Neural cell (in vitro differentiated cells): Measurements from ENCODE around the gene NUFIP1. TPM values are rescaled to one million over a fixed set of nuclear protein-coding genes. Genes with fewer than 3 reads are reported as not detected.

Experiments used
- H2AFZ ChIP-seq: fragments of 200-600, 300-800 bp; sonication (generic), shearing (Covaris generic); 2 replicates; pipeline ENCODE4 v1.6.0; 2014; ENCODE audit warnings: low read depth, mild to moderate bottlenecking, antibody characterized with exemption, low read length, moderate library complexity
- H3F3A ChIP-seq: fragments of 200-600 bp; shearing (Covaris generic); 2 replicates; pipeline ENCODE4 v1.6.1; 2016; ENCODE audit warnings: mild to moderate bottlenecking, moderate library complexity, mixed read lengths, antibody characterized with exemption, low read length; ENCODE audit not compliant: insufficient read depth, poor library complexity, severe bottlenecking
- H3K27ac ChIP-seq: fragments of 200-600, 300-800 bp; sonication (generic), shearing (Covaris generic); 2 replicates; pipeline ENCODE4 v1.5.1; 2014; ENCODE audit warnings: mild to moderate bottlenecking, low read length, moderate library complexity
- H3K27me3 ChIP-seq: fragments of 300-800, 200-600 bp; sonication (generic), shearing (Covaris generic); 2 replicates; pipeline ENCODE4 v1.6.0; 2014; ENCODE audit warnings: mild to moderate bottlenecking, low read depth, low read length, moderate library complexity; ENCODE audit not compliant: insufficient read depth
- H3K36me3 ChIP-seq: fragments of 300-800, 200-600 bp; sonication (generic), shearing (Covaris generic); 2 replicates; pipeline ENCODE4 v1.5.1; 2014; ENCODE audit warnings: mild to moderate bottlenecking, antibody characterized with exemption, low read length, moderate library complexity; ENCODE audit not compliant: insufficient read depth
- H3K4me2 ChIP-seq: fragments of 300-800, 200-600 bp; sonication (generic), shearing (Covaris generic); 2 replicates; pipeline ENCODE4 v1.6.0; 2014; ENCODE audit warnings: mild to moderate bottlenecking, low read length
- H3K4me3 ChIP-seq: fragments of 300-800, 200-600 bp; sonication (generic), shearing (Covaris generic); 2 replicates; pipeline ENCODE4 v1.5.1; 2014; ENCODE audit warnings: mild to moderate bottlenecking, low read length, moderate library complexity
- H3K79me2 ChIP-seq: fragments of 200-600 bp; shearing (Covaris generic); replicated peaks from 2 replicates; pipeline ENCODE4 v1.6.0; 2014; ENCODE audit warnings: mild to moderate bottlenecking, low read length, moderate library complexity; ENCODE audit not compliant: insufficient read depth
- H3K9ac ChIP-seq: fragments of 300-800, 200-600 bp; sonication (generic), shearing (Covaris generic); 2 replicates; pipeline ENCODE4 v1.6.1; 2016; ENCODE audit warnings: mild to moderate bottlenecking, low read length, mixed read lengths
- H3K9me2 ChIP-seq: fragments of 200-600 bp; shearing (Covaris generic); 2 replicates; pipeline ENCODE4 v1.6.1; 2016; ENCODE audit warnings: mild to moderate bottlenecking, low read length, mixed read lengths; ENCODE audit not compliant: insufficient read depth
- H3K9me3 ChIP-seq: fragments of 200-600, 300-800 bp; sonication (generic), shearing (Covaris generic); 2 replicates; pipeline ENCODE4 v1.6.1; 2016; ENCODE audit warnings: mild to moderate bottlenecking, mixed run types, low read length, moderate library complexity, mixed read lengths
- H4K20me1 ChIP-seq: fragments of 200-600 bp; shearing (Covaris generic); 2 replicates; pipeline ENCODE4 v1.6.1; 2016; ENCODE audit warnings: mild to moderate bottlenecking, mixed run types; ENCODE audit not compliant: insufficient read depth
- CTCF ChIP-seq: fragments of 450-650 bp; IDR thresholded peaks from 2 replicates; pipeline ENCODE4 v1.5.1; 2014; ENCODE audit warnings: antibody characterized with exemption, mild to moderate bottlenecking, moderate library complexity; ENCODE audit not compliant: poor library complexity, severe bottlenecking
- EP300 ChIP-seq: fragments of 450-650 bp; conservative IDR thresholded peaks from 2 replicates; pipeline ENCODE4 v1.6.1; 2014; ENCODE audit warnings: antibody characterized with exemption, mild to moderate bottlenecking, moderate library complexity; ENCODE audit not compliant: poor library complexity, severe bottlenecking
- EZH2 ChIP-seq: fragments of 200-600, 300-800 bp; shearing (Covaris generic), sonication (generic); IDR thresholded peaks from 2 replicates; pipeline ENCODE4 v1.6.1; 2014; ENCODE audit warnings: antibody characterized with exemption, low read length, borderline replicate concordance, mild to moderate bottlenecking; ENCODE audit not compliant: insufficient read depth, poor library complexity, severe bottlenecking
- MXI1 ChIP-seq: fragments of 450-650 bp; conservative IDR thresholded peaks from 2 replicates; pipeline ENCODE4 v1.6.1; 2014; ENCODE audit warnings: antibody characterized with exemption, mild to moderate bottlenecking; ENCODE audit not compliant: poor library complexity, severe bottlenecking
- POLR2AphosphoS5 ChIP-seq: IDR thresholded peaks from 2 replicates; pipeline ENCODE4 v1.6.1; 2012
- RAD21 ChIP-seq: fragments of 450-650 bp; conservative IDR thresholded peaks from 2 replicates; pipeline ENCODE4 v1.6.1; 2014; ENCODE audit warnings: antibody characterized with exemption, mild to moderate bottlenecking, moderate library complexity
- REST ChIP-seq: IDR thresholded peaks from 2 replicates; pipeline ENCODE4 v1.6.1; 2012; ENCODE audit warnings: borderline replicate concordance
- SMC3 ChIP-seq: fragments of 450-650 bp; conservative IDR thresholded peaks from 2 replicates; pipeline ENCODE4 v1.6.1; 2014; ENCODE audit warnings: antibody characterized with exemption, mild to moderate bottlenecking, moderate library complexity; ENCODE audit not compliant: poor library complexity
- TAF1 ChIP-seq: IDR thresholded peaks from 2 replicates; pipeline ENCODE4 v1.6.1; 2012; ENCODE audit warnings: low read depth
- polyA plus RNA-seq: library from polyadenylated mRNA; depleted of rRNA; stranded (reverse); fragments of >200 nt; gene quantifications from 2 replicates; pipeline ENCODE4 v1.2.3, GENCODE V29; 2014

Gene NUFIP1
- polyA plus RNA-seq, 1 donor from 2014 or later = 11.0 TPM

GRCh38 chr13:44918326-44919103 is 70.8 kb downstream of the NUFIP1 start:
- Histone ChIP-seq H3F3A (no peaks in the 10 kb centered on the region), H3K9ac (peak overlapping the region; percentile 62)

More at GRCh38 chr13:44918326-44919103, 70.8 kb downstream of the NUFIP1 start:
- Histone ChIP-seq H3K9me3 (no peaks in the 10 kb centered on the region), H3K27ac (peak overlapping the region; percentile 77), H3K4me2 (peak overlapping the region; percentile 76), H4K20me1 (no peaks in the 10 kb centered on the region), H2AFZ (peak overlapping the region; percentile 65), H3K27me3 (no peaks in the 10 kb centered on the region), H3K79me2 (no peaks in the 10 kb centered on the region), H3K9me2 (no peaks in the 10 kb centered on the region), H3K4me3 (peak overlapping the region; percentile 78), H3K36me3 (no peaks in the 10 kb centered on the region)
- no peak for TF ChIP-seq POLR2AphosphoS5
- TF ChIP-seq EP300 = peak; percentile 10
- no peak for TF ChIP-seq EZH2
- no peak for TF ChIP-seq REST
- TF ChIP-seq RAD21 = peak; percentile 63
- TF ChIP-seq TAF1 = no peak
- peak; percentile 73 for TF ChIP-seq SMC3
- peak; percentile 84 for TF ChIP-seq CTCF
- TF ChIP-seq MXI1 = peak; percentile 56
